Renal cortical epithelial cell (primary cell): Measurements from ENCODE around the gene FHOD3. TPM values are rescaled to one million over a fixed set of nuclear protein-coding genes. Genes with fewer than 3 reads are reported as not detected.

Source experiments
- DNase-seq: peaks from one replicate; pipeline ENCODE4 v3.0.0-alpha.2; 2011; ENCODE audit warnings: low read depth
- total RNA-seq: library from RNA; depleted of rRNA; stranded (reverse); fragments of >200 nt; gene quantifications from 2 replicates; pipeline ENCODE4 v1.2.3, GENCODE V29; 2014

FHOD3 gene
- total RNA-seq, 1 donor from 2014 or later: 117 TPM

- DNase-seq: no peak
Observed at GRCh38 chr18:36629138-36629530, 331.6 kb downstream of the FHOD3 start.

DNA sequence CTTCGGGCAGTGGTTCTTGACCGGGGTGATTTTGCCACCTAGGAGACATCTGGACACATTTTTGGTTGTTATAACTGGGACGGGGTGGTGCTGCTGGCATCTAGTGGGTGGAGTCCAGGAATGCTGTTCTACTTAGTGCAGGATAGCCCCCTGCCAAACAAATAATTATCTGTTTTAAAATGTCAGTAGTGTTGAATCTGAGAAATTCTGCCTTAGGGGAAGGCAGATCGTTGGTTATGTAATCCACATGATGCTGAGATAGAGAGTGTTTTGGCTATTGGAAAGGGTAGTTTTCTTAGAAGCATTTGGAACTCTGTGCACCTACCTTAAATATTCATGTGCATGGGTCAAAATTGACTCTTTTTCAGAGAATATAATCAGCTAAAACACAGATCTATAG is 332.3 kb downstream of the FHOD3 start:
- no peak for DNase-seq

- DNase-seq: no peak
Observed at GRCh38 chr18:36630917-36631316, 333.4 kb downstream of the FHOD3 start.

GRCh38 chr18:36633961-36634412 is 336.5 kb downstream of the FHOD3 start:
- DNase-seq: no peak

- DNase-seq: no peak
Observed at GRCh38 chr18:36634573-36635216, 337.2 kb downstream of the FHOD3 start.

DNA sequence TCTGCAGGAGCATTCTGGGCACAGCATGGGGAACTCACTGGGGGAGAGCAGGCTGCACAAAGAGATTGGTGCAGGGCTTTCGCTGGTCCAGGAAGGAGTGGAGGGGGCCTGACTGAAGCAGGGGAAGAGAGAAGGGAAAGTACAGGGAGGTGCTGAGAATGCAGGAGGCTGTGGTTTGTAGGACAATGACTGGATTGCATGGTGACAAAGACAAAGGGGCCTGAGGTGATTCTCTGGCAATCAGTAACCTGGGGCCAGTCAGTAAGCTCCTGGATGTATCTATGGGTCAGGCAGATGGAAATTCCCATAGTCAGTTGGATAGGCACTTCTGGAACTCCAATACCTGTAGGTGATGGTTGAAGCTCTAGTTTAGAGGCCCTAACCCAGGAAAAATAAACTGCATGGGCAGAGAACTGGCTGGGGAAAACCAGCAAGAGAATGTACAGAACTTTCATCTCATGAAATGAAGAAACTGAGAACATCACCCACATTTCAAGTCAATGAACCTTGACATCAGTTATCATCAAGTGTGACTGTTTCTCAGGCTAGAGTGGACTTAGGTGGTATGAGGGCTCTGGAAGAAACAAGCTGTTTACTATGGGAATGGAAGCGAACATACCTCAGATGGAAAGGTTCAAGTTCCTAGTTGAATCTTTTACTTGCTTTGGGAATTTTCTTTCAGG is 338.0 kb downstream of the FHOD3 start:
- peak; percentile 79 for DNase-seq

DNA sequence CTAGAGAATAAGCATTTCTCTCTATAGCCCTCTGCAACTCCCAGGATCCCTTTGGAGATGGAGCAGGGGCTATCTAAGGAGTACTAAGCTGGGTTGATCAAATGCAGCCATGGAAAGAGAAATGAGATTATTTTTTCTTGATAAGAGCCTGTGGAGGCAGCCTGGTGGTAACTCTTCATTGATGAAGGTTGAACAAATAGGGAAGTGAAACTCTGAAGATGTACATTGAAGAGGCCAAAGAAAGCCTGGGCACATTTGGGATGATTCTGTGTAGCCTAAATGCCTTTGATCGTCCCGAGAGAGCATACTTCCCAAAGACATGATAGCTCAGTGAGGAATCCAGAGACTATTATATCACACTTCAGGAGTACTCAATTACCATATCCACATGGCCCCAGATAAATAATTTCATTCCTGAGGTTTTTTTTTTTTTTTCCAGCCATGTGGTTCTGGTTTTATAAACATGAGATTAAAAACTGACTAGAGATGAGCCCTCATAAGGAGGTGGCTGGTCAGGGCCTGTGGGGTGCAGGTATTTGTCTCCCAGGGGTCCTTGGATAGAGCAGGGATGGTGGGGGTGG is 338.8 kb downstream of the FHOD3 start:
- DNase-seq: no peak

- no peak for DNase-seq
Observed at GRCh38 chr18:36638224-36638623, 340.7 kb downstream of the FHOD3 start.

GRCh38 chr18:36640021-36640952 is 342.8 kb downstream of the FHOD3 start:
- DNase-seq: peak; percentile 53

DNA sequence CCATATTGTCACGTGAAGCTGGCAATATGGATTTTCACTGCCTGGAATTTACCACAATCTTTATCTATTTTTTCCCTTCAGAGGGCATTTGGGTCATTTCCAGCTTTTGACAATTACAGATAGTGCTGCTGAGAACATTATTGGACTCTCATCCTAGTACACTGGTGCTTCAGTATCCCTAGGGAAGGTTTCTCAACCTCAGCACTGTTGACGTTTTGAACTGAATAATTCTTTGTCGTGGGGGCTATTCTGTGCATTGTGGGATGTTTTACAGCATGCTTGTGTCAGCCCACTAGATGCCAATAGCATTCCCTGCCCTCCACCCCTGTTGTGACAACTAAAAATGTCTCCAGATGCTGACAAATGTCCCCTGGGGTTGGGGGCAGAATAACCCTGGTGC is 345.5 kb downstream of the FHOD3 start:
- DNase-seq: no peak

- DNase-seq: no peak
Observed at GRCh38 chr18:36648803-36649202, 351.3 kb downstream of the FHOD3 start.

DNA sequence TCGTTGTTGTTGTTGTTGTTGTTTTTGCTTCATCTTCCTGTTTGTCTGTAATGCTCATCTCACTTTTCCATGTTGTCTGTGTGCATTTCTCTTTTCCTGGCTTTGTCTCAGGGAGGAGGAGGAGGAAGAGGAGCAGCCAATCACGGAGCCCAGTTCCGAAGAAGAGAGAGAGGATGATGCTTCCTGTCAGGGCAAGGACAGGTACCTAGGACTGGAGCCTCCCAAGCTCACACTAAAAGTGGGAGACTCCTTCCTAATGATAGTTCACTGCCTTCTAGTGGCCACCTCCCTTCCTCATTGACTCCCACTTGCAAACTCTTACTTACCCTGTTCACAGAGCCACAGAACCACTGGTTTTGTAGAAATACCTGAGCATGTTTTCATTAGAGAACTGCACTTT is 351.7 kb downstream of the FHOD3 start:
- DNase-seq: no peak

DNA sequence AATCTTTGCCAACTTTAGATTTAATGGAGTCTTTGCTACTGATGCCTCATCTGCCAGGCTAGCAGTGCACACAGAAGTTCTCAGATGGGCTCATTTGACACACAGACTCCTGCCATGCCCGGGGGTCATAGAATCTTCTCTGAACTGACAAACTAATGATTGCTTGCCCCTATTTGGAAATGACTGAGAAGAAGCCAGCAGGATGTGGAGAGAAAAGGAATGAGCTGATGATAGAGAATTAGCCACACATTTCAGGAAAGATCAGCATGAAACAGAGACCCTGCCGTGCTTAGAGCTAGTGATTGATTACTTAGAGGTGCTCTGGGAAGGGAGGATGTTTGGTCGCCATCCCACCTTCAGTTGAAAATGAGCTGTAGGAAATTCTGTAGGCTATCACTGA is 352.8 kb downstream of the FHOD3 start:
- no peak for DNase-seq

- DNase-seq: peak; percentile 60
Observed at GRCh38 chr18:36650906-36651305, 353.4 kb downstream of the FHOD3 start.

DNA sequence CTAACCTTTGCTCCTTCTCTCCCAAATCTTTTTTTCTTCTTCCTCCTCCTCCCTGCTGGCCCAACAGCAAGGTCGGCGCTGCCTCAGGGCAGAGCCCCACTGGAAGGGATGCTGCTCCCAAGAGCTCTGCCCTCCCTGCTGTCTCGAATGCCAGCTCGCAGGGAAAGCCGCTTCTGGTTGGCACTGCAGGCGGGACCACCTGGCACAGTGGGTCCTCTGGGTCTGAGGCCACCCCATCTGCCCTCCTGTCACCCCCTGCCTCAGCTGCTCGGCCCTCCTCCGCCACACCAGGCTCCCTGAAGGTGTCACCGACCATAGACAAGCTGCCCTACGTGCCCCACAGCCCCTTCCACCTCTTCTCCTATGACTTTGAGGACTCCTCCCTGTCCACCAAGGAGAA is 355.0 kb downstream of the FHOD3 start:
- no peak for DNase-seq

- no peak for DNase-seq
Observed at GRCh38 chr18:36653141-36653869, 355.8 kb downstream of the FHOD3 start.

- DNase-seq: no peak
Observed at GRCh38 chr18:36653870-36654269, 356.4 kb downstream of the FHOD3 start.

DNA sequence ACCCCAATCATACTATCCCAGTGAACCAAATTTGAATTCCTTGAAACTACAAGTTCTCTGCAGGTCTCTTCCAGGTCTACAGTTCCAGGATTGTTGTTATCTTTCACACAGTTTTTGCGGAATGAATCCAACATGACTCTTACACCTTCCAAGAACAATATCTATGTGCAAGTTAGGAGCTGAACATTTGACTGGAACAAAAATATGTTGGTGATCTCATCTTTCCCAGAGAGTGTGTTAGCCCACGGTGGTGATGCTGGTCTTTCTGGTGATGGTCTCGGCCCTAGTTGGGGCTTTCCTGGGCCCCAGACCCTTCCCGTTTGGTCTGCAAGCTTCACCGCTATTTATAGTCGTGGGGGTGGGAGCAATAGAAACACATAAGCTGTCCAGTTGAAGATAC is 357.6 kb downstream of the FHOD3 start:
- DNase-seq: no peak

DNA sequence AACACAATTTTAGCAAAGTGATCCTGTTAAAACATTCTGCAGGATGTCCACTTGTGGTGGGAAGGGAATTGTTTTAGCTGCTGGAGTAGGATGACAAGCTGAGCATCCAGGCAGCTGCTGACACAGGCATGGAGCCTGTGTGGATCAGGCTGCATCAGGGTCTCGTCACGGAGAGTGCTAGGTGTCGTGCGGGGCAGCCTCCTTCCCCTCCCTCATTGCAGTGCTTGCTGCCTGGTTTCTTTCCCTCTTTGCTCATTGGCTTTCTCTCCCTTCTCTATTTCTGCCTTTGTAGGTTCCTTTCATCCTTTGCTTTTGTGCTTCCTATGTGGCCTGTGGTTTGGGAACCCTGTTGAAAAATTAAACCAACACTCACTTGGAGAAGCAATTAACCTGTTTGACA is 358.4 kb downstream of the FHOD3 start:
- DNase-seq: peak; percentile 33

GRCh38 chr18:36658611-36659010 is 361.1 kb downstream of the FHOD3 start:
- peak; percentile 79 for DNase-seq

- no peak for DNase-seq
Observed at GRCh38 chr18:36660311-36660710, 362.8 kb downstream of the FHOD3 start.
